ENCODE results near the gene ZCCHC2. TPM values are rescaled to one million over a fixed set of nuclear protein-coding genes. Genes with fewer than 3 reads are reported as not detected.

The ZCCHC2 gene
- total RNA-seq, 6 experiments from 2014 or later, result 18.9 to 26.6 (median 23.5) TPM

GRCh38 chr18:62576845-62577512 is 54.2 kb downstream of the ZCCHC2 start:
- Histone ChIP-seq H3K36me3 (peaks cover 7 to 59% (median 19%) of the 10 kb centered on the region in 4 donors), H3K4me3 (no peak overlapping the region), H3K4me1 (no peaks in the 10 kb centered on the region), H3K27ac (peak overlapping the region in 1 of 3 donors; percentile 27), H3K27me3 (no peaks in the 10 kb centered on the region), H3K9me3 (no peaks in the 10 kb centered on the region)
- WGBS (ENCODE audit: insufficient coverage, low coverage, low lambda C conversion rate, missing lambda C conversion rate), result 70% methylated on average over 9 of the region's 9 CpGs
- no peak for TF ChIP-seq CTCF (IDR thresholded peaks at IDR 0.05)
- no peak for TF ChIP-seq POLR2A (IDR thresholded peaks at IDR 0.05)
- intact Hi-C loops (cut with DNase I), result no loop called here
- DNase-seq, result no peak
- peak; percentile 36 to 69 (median 52) for ATAC-seq

DNA sequence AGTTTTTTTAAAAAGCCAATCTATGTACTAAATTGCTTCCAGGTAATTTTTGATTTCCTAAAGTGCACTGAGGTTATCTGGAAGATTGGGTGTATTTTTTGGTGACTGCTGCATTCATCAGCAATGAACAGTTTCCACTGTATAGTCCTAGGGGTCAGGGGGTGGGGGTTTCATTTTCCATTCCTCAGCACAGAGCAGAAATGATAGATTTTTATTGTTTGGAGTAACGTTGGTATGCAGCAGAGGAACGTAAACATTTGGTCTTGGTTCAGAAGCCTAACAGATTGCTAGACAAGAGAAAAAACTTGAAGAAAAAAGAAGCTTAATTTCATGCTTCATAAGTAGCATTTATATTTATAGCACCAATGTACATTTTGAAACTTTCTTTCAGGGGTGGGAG is 54.9 kb downstream of the ZCCHC2 start:
- H3K9me3 ChIP-seq, result no peaks in the 10 kb centered on the region
- intact Hi-C loops (cut with DNase I), result no loop called here
- H3K36me3 ChIP-seq, result peaks cover 7 to 51% (median 19%) of the 10 kb centered on the region in 4 donors
- no peak for ATAC-seq
- H3K27ac ChIP-seq, result peak overlapping the region in 1 of 3 donors; percentile 27
- WGBS (ENCODE audit: insufficient coverage, low coverage, low lambda C conversion rate, missing lambda C conversion rate), result 52% methylated on average over 2 of the region's 2 CpGs
- no peak overlapping the region for H3K4me3 ChIP-seq
- H3K4me1 ChIP-seq, result no peaks in the 10 kb centered on the region
- DNase-seq, result no peak
- TF ChIP-seq POLR2A (IDR thresholded peaks at IDR 0.05), result no peak
- TF ChIP-seq CTCF (IDR thresholded peaks at IDR 0.05), result no peak
- H3K27me3 ChIP-seq, result no peaks in the 10 kb centered on the region

GRCh38 chr18:62578980-62579511 is 56.2 kb downstream of the ZCCHC2 start:
- WGBS (ENCODE audit: insufficient coverage, low coverage, low lambda C conversion rate, missing lambda C conversion rate), result 43% methylated on average over 12 of the region's 13 CpGs
- Histone ChIP-seq H3K4me1 (peaks cover 0 to 5% (median 0%) of the 10 kb centered on the region in 4 donors), H3K36me3 (peaks cover 7 to 39% (median 18%) of the 10 kb centered on the region in 4 donors), H3K27me3 (no peaks in the 10 kb centered on the region), H3K27ac (no peak overlapping the region), H3K4me3 (no peak overlapping the region), H3K9me3 (no peaks in the 10 kb centered on the region)
- ATAC-seq, result peak in 1 of 4 donors; percentile 46
- DNase-seq, result no peak
- intact Hi-C loops (cut with DNase I), result no loop called here
- TF ChIP-seq POLR2A (IDR thresholded peaks at IDR 0.05) (no peak), CTCF (IDR thresholded peaks at IDR 0.05) (no peak)

GRCh38 chr18:62583376-62583775 is 60.6 kb downstream of the ZCCHC2 start:
- TF ChIP-seq POLR2A (IDR thresholded peaks at IDR 0.05), result no peak
- no peak for TF ChIP-seq CTCF (IDR thresholded peaks at IDR 0.05)
- H3K4me3 ChIP-seq, result no peak overlapping the region
- no peak for DNase-seq
- intact Hi-C loops (cut with DNase I), result loop anchor here in 1 of 2 donors (10.0 kb wide), 1 partner anchor 401 kb away; no protein-coding TSS in a partner anchor
- no peaks in the 10 kb centered on the region for H3K9me3 ChIP-seq
- 83% methylated on average over 2 of the region's 2 CpGs for WGBS (ENCODE audit: insufficient coverage, low coverage, low lambda C conversion rate, missing lambda C conversion rate)
- no peak overlapping the region for H3K27ac ChIP-seq
- ATAC-seq, result no peak
- peaks cover 0 to 10% (median 3%) of the 10 kb centered on the region in 4 donors for H3K4me1 ChIP-seq
- peaks cover 0 to 19% (median 5%) of the 10 kb centered on the region in 4 donors for H3K36me3 ChIP-seq
- H3K27me3 ChIP-seq, result no peaks in the 10 kb centered on the region

Measured in right lobe of liver (tissue), 6 donors.